ENCODE measurements around the gene CD2. TPM values are rescaled to one million over a fixed set of nuclear protein-coding genes. Genes with fewer than 3 reads are reported as not detected.

CD2 gene
- polyA plus RNA-seq, 3 donors, result 0.89 to 3.6 (median 2.1) TPM

- H3K9ac ChIP-seq (ENCODE audit: insufficient read depth, low read length, poor library complexity, severe bottlenecking), result peak overlapping the region; percentile 15
- Mint-ChIP-seq H3K27me3 (ENCODE audit: low read depth in 3 of 3) (peaks cover 0 to 6% (median 2%) of the 10 kb centered on the region in 3 donors), H3K36me3 (no peaks in the 10 kb centered on the region), H3K27ac (peak overlapping the region; percentile 75 to 96 (median 90)), H3K9me3 (peaks cover 0 to 4% (median 0%) of the 10 kb centered on the region in 7 donors), H3K4me1 (peaks cover 36% of the 10 kb centered on the region), H3K4me3 (peak overlapping the region; percentile 49 to 65)
- TF ChIP-seq CTCF (IDR thresholded peaks at IDR 0.05), result no peak
- peak overlapping the region; percentile 55 to 56 for H3K27ac ChIP-seq (ENCODE audit: low read depth in 1 of 2, low read length in 2 of 2)
- intact Hi-C loops (cut with micrococcal nuclease), result no loop called here
- peak; percentile 8 to 24 (median 24) for DNase-seq
- no peaks in the 10 kb centered on the region for H3K9me3 ChIP-seq (replicated peaks in 1 of 2; ENCODE audit: control insufficient read depth in 1 of 2, insufficient read depth in 1 of 2, low read length in 2 of 2)
- H3K4me1 ChIP-seq (ENCODE audit: control insufficient read depth in 1 of 2, insufficient read depth in 2 of 2, low read length in 2 of 2), result peaks cover 27 to 40% of the 10 kb centered on the region in 2 donors
- H3K4me3 ChIP-seq (replicated peaks in 1 of 3; ENCODE audit: low read depth in 2 of 3, low read length in 3 of 3), result no peak overlapping the region
- no peak overlapping the region for H2AFZ ChIP-seq (ENCODE audit: insufficient read depth, low read depth, low read length, poor library complexity, severe bottlenecking)
- WGBS (ENCODE audit: insufficient coverage), result 71% methylated on average over 1 of the region's 5 CpGs
- H3K4me2 ChIP-seq (replicated peaks; ENCODE audit: extremely low read depth, low read length, poor library complexity, severe bottlenecking), result peak overlapping the region; percentile 24
- no peaks in the 10 kb centered on the region for H3K27me3 ChIP-seq (ENCODE audit: control insufficient read depth in 2 of 2, insufficient read depth in 2 of 2, low read length in 2 of 2)
- H3K36me3 ChIP-seq (replicated peaks in 1 of 2; ENCODE audit: control insufficient read depth in 1 of 2, insufficient read depth in 2 of 2, low read length in 2 of 2), result no peaks in the 10 kb centered on the region
- no peaks in the 10 kb centered on the region for H4K20me1 ChIP-seq (ENCODE audit: insufficient read depth, low read length)
- no peaks in the 10 kb centered on the region for H3K79me2 ChIP-seq (ENCODE audit: insufficient read depth, low read length)
Observed at GRCh38 chr1:116794371-116794770, 40.1 kb downstream of the CD2 start.

- H3K79me2 ChIP-seq (ENCODE audit: insufficient read depth, low read length), result no peaks in the 10 kb centered on the region
- Mint-ChIP-seq H3K27ac (peak overlapping the region; percentile 75 to 96 (median 90)), H3K4me3 (peak overlapping the region; percentile 49 to 65), H3K27me3 (ENCODE audit: low read depth in 3 of 3) (peaks cover 0 to 6% (median 2%) of the 10 kb centered on the region in 3 donors), H3K36me3 (no peaks in the 10 kb centered on the region), H3K9me3 (peaks cover 0 to 4% (median 0%) of the 10 kb centered on the region in 7 donors), H3K4me1 (peaks cover 38% of the 10 kb centered on the region)
- no peaks in the 10 kb centered on the region for H4K20me1 ChIP-seq (ENCODE audit: insufficient read depth, low read length)
- H3K4me3 ChIP-seq (replicated peaks in 1 of 3; ENCODE audit: low read depth in 2 of 3, low read length in 3 of 3), result no peak overlapping the region
- peak; percentile 71 to 75 (median 74) for DNase-seq
- no peak overlapping the region for H2AFZ ChIP-seq (ENCODE audit: insufficient read depth, low read depth, low read length, poor library complexity, severe bottlenecking)
- no peak for TF ChIP-seq CTCF (IDR thresholded peaks at IDR 0.05)
- 20% methylated on average over 3 of the region's 4 CpGs for WGBS (ENCODE audit: insufficient coverage)
- H3K27ac ChIP-seq (ENCODE audit: low read depth in 1 of 2, low read length in 2 of 2), result peak overlapping the region; percentile 55 to 56
- intact Hi-C loops (cut with micrococcal nuclease), result no loop called here
- H3K36me3 ChIP-seq (replicated peaks in 1 of 2; ENCODE audit: control insufficient read depth in 1 of 2, insufficient read depth in 2 of 2, low read length in 2 of 2), result no peaks in the 10 kb centered on the region
- peak overlapping the region; percentile 15 for H3K9ac ChIP-seq (ENCODE audit: insufficient read depth, low read length, poor library complexity, severe bottlenecking)
- H3K27me3 ChIP-seq (ENCODE audit: control insufficient read depth in 2 of 2, insufficient read depth in 2 of 2, low read length in 2 of 2), result no peaks in the 10 kb centered on the region
- H3K4me1 ChIP-seq (ENCODE audit: control insufficient read depth in 1 of 2, insufficient read depth in 2 of 2, low read length in 2 of 2), result peaks cover 27 to 40% of the 10 kb centered on the region in 2 donors
- H3K9me3 ChIP-seq (replicated peaks in 1 of 2; ENCODE audit: control insufficient read depth in 1 of 2, insufficient read depth in 1 of 2, low read length in 2 of 2), result no peaks in the 10 kb centered on the region
- H3K4me2 ChIP-seq (replicated peaks; ENCODE audit: extremely low read depth, low read length, poor library complexity, severe bottlenecking), result peak overlapping the region; percentile 24
Observed at GRCh38 chr1:116794804-116795481, 40.7 kb downstream of the CD2 start.
